LNCAP (cell line): ENCODE data around the gene FOXP1.

Experiments
- TF ChIP-seq, protein P1 (sequence below): fragments of 450-650 bp; IDR thresholded peaks from 2 replicates; pipeline ENCODE4 v1.5.1; 2017; ENCODE audit warnings: mild to moderate bottlenecking

Gene FOXP1

DNA sequence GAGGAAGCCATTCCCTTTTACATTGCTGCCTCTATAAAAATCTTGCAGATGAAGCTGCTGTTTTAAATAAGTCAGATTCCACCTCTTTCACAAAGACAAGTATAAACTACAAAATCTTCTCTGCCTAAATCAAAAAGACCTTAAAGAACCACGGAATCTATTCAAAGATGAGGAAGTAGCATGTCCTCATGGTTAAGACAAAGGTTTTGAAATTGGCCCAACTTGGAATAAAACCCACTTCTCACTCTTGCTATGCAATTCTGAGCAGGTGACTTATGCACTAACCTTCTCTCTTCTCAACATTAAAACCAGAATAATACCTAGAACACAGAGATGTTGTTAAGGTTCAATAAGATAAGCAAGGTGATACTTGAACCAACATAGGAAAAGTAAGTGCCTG is 97.6 kb downstream of the FOXP1 start:
- TF ChIP-seq, protein P1, sequence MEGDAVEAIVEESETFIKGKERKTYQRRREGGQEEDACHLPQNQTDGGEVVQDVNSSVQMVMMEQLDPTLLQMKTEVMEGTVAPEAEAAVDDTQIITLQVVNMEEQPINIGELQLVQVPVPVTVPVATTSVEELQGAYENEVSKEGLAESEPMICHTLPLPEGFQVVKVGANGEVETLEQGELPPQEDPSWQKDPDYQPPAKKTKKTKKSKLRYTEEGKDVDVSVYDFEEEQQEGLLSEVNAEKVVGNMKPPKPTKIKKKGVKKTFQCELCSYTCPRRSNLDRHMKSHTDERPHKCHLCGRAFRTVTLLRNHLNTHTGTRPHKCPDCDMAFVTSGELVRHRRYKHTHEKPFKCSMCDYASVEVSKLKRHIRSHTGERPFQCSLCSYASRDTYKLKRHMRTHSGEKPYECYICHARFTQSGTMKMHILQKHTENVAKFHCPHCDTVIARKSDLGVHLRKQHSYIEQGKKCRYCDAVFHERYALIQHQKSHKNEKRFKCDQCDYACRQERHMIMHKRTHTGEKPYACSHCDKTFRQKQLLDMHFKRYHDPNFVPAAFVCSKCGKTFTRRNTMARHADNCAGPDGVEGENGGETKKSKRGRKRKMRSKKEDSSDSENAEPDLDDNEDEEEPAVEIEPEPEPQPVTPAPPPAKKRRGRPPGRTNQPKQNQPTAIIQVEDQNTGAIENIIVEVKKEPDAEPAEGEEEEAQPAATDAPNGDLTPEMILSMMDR = no peak

DNA sequence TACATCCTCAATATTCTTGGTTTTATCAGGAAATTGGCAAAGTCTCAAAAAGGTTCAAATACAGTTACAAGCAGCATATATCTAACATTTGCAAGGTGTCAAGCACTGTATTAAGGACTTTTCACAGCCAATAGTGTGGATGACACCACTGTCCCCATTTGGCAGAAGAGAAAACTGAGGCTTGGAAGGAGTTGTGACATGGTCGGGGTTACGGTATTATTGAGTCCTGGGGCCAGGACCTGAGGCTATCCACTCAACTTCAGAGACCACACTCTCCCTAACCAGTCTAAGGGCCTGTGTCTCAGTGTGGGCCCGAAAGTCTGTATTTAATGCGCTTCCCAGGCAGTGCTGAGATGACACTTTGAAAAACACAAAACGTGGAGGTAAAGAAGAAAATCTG is 99.1 kb downstream of the FOXP1 start:
- TF ChIP-seq, protein P1 = no peak

DNA sequence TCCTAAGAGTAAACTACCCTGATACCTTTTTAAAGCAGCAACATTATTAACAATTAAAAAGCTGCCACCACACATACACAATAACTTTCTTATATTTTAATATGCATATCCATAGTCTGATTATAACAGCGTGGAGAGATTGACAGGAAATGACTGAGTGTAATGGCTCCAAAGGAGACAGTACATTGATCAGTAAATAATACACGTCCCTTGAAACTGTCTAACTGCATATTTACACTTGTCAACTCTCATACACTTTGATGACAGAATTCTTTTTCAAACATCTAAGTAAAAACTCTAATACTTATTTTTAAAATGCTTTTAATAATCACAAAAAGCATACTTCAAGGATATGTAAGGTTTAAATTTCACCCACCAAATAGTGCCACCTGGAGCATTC is 99.5 kb downstream of the FOXP1 start:
- TF ChIP-seq, protein P1 = no peak

DNA sequence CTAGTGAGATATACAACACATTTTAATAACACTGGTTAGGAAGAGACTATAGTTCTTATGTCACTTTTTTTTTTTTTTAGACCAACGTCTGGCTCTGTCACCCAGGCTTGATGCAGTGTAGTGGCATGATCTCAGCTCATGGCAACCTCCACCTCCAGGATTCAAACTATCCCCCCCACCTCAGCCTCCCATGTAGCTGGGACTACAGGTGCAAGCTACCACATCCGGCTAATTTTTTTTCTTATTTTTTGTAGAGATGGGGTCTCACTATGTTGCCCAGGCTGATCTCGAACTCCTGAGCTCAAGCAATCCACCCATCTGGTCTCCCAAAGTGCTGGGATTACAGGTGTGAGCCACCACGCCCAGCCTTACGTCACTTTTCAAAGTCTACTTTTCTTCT is 100.8 kb downstream of the FOXP1 start:
- TF ChIP-seq, protein P1 = no peak

DNA sequence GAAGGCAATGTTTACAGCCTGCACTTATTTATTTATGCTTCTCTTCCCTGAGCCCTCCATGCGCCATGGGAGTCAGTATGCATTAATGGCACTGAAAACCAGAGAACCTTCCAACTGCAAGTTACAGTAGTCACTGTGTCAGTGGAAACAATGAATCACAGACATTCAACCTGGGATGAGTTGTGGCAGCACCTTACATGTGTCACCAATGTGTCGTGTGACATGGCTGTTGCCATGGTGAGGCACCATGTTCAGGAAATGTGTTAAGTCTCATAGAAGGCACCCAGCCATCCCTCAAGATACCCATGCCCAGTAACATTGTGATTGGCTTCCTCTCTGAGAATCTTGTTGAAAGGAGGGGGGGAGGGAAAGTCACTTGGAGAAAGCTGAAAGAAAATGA is 105.0 kb downstream of the FOXP1 start:
- TF ChIP-seq, protein P1 = no peak

DNA sequence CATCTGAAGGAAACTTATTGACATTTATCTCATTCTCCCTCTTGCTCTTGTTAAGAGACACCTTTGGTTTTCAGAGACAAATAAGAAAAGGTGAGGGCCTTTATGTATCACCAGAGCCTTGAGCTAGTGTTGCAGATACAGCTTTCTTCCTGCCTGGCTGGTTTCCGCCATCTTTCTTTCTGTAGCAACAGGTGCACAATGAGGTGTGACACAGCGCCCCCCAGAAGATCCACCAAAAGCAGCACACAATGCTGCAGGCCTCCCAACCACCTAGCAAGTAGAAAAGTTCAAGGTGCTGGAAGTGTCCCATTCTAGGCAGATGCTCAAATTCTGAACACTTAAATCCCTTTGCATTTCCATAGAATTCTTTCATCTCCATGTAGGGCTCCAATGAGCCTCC is 106.6 kb downstream of the FOXP1 start:
- TF ChIP-seq, protein P1 = no peak

DNA sequence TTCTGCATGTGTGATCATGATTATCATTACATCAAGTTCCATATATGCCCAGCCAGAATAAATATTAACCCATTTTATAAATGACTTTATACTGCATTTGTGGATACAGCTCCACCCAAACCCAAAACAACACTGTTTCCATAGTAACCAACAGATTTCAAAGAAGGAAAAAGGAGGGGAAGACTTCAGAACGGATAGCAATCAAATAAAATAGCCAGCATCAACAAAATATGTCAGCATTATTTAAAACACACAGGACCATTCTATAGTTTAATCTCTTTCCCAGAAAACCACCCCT is 114.4 kb downstream of the FOXP1 start:
- TF ChIP-seq, protein P1 = no peak

DNA sequence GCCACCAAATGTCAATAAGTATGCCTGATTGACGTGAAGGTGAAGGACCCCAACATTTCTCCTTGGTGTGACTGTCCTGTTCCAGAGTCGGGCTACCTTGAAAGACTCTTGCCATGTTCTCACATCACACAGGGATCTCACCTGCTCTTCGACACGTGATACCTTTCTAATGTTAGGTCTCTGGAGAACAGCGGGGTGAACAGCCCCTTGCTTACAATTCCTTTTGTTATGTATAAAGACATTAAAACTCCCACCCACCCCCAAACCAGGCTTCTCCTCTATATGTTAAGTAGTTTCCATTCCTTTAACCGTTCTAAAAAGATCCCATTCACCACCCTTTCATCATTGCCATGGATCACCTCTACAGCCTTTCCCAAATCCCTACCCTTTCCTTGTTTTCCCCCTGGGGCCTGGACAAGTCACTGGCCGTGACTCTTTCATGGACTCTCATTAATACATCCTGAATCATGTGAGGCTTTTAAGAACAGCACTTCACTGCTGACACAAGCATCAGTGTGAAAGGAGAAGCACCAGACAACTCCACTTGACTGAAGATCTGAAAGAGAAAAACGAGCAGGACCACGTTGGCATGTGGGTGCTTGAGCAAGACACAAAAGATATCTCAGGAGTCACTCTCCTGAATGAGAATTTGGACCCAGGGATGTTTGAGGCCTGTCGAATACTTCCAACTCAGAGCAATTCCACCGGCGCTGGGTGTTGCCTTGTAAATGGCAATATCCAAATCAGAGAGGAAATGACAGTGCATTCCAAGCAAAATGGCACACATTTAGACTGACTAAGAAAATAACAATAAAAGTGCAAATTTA is 115.0 kb downstream of the FOXP1 start:
- TF ChIP-seq, protein P1 = no peak
